Activated naive CD4-positive, alpha-beta T cell treated with anti-CD3 and anti-CD28 coated beads, Interleukin-2, amount 50 U/mL, for 24 hours (primary cell): ENCODE data around the gene NOP16.

Experiments used
- H3K27ac Mint-ChIP-seq: one replicate; pipeline ENCODE4 v1.8.0; 2021; ENCODE audit warnings: mild to moderate bottlenecking, mixed read lengths
- H3K27me3 Mint-ChIP-seq: one replicate; pipeline ENCODE4 v1.8.0; 2021; ENCODE audit warnings: mixed read lengths
- H3K36me3 Mint-ChIP-seq: one replicate; pipeline ENCODE4 v1.8.0; 2021; ENCODE audit warnings: mixed read lengths
- H3K4me1 Mint-ChIP-seq: one replicate; pipeline ENCODE4 v1.8.0; 2021; ENCODE audit warnings: mixed read lengths
- H3K4me3 Mint-ChIP-seq: one replicate; pipeline ENCODE4 v1.8.0; 2021; ENCODE audit warnings: mild to moderate bottlenecking, mixed read lengths
- H3K9me3 Mint-ChIP-seq: one replicate; pipeline ENCODE4 v1.8.0; 2021; ENCODE audit warnings: mixed read lengths

The NOP16 gene

DNA sequence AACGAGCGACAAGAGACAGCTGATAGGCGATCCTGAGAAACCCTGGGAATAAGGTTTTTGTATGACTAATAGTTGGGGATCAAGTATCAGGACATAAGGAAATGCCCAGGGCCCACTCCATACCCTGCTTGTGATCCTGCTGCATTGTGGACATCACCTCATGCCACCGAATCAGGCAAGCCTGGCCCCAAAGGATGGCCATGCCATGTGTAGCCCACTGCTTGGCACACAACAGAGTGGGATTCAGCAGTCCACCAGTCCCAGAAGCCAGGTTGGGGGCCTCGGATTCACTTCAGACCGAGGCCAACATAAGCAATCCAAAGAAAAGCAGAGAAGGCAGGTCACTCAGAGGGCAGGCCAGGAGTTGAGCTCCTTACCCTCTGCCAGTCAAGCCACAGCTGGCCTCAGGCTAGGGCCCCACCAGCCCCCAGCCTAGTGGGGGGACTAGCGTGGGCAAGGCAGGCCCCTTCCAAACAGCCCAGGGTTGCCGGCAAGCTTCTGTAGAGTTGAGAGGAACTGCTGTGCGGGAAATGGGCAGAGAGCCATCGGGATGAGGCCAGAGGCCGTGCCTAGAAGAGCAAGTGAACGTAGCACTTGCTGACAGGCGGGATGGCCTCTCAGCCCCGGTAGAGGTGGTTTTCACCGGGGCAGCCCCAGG lies 5.0 kb downstream of the NOP16 start:
- Mint-ChIP-seq H3K4me1 (peaks cover 33% of the 10 kb centered on the region), H3K27me3 (no peaks in the 10 kb centered on the region), H3K9me3 (no peaks in the 10 kb centered on the region), H3K27ac (no peak overlapping the region), H3K36me3 (peaks cover 30% of the 10 kb centered on the region), H3K4me3 (no peak overlapping the region)

GRCh38 chr5:176382721-176383120 lies 5.7 kb downstream of the NOP16 start:
- H3K36me3 Mint-ChIP-seq: peaks cover 26% of the 10 kb centered on the region
- H3K27me3 Mint-ChIP-seq: no peaks in the 10 kb centered on the region
- no peaks in the 10 kb centered on the region for H3K9me3 Mint-ChIP-seq
- no peak overlapping the region for H3K27ac Mint-ChIP-seq
- no peak overlapping the region for H3K4me3 Mint-ChIP-seq
- peaks cover 33% of the 10 kb centered on the region for H3K4me1 Mint-ChIP-seq

- Mint-ChIP-seq H3K36me3 (peaks cover 18% of the 10 kb centered on the region), H3K27ac (no peak overlapping the region), H3K27me3 (no peaks in the 10 kb centered on the region), H3K4me3 (no peak overlapping the region), H3K4me1 (peaks cover 28% of the 10 kb centered on the region), H3K9me3 (no peaks in the 10 kb centered on the region)
Measured at GRCh38 chr5:176381979-176382378, 6.4 kb downstream of the NOP16 start.

- no peaks in the 10 kb centered on the region for H3K9me3 Mint-ChIP-seq
- H3K27ac Mint-ChIP-seq: no peak overlapping the region
- H3K4me3 Mint-ChIP-seq: no peak overlapping the region
- H3K36me3 Mint-ChIP-seq: peaks cover 13% of the 10 kb centered on the region
- H3K4me1 Mint-ChIP-seq: peaks cover 23% of the 10 kb centered on the region
- H3K27me3 Mint-ChIP-seq: no peaks in the 10 kb centered on the region
Measured at GRCh38 chr5:176381423-176381822, 7.0 kb downstream of the NOP16 start.

DNA sequence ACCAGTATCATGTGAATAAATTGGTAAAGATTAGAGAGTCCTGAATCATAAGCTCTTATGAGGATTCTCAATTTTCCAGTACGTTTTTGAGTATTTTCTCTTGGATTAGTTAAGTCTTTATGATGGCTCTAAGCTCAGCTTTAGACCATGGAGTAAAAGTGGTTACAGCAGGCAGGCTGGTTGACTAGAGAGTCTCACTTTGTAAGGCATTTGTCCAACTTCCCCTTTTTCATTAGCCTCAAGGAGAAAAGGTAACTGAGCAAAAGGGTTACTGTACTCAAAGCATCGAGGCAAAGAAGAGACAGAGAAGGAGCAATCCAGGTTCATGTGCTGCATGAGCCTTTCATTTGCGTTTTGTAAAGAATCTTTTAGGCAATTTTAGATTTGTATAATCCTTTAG lies 8.5 kb downstream of the NOP16 start:
- Mint-ChIP-seq H3K27ac (no peak overlapping the region), H3K4me1 (peaks cover 9% of the 10 kb centered on the region), H3K36me3 (peaks cover 4% of the 10 kb centered on the region), H3K27me3 (no peaks in the 10 kb centered on the region), H3K4me3 (no peak overlapping the region), H3K9me3 (no peaks in the 10 kb centered on the region)

DNA sequence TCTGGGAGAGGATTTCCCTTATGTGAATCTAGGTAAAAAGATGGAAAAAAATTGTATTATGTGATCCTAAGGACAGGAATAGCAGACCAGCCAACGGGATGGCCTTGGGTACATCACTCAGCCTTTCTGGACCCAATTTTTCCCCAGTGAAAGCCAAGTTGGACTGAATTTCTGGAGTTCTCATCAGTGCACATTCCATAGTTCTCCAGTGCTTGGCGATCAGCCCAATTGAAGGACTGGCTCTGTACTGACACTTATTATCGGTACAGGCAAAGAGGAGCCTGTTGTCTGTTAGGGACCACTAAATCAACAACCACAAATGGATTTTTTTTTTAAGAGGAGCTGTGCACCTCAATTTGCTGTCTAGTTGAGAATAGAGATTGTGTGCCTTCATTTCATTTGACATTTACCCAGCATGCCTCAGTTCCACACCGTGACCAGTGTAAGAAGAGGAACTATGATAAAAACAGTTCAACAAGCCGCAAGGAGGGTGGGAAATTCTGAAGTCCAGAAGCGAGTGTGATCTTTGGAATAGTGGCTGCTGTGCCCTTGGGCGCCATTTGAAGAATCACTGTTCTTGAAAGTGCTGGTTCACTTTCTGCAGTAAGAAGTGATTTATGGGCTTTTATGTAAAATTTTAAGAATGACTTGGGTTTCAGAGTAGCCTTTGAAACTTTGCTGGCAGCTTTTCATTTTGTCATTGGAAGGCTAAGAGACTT lies 15.1 kb downstream of the NOP16 start:
- no peaks in the 10 kb centered on the region for H3K27me3 Mint-ChIP-seq
- no peak overlapping the region for H3K27ac Mint-ChIP-seq
- H3K4me1 Mint-ChIP-seq: no peaks in the 10 kb centered on the region
- no peak overlapping the region for H3K4me3 Mint-ChIP-seq
- H3K9me3 Mint-ChIP-seq: no peaks in the 10 kb centered on the region
- H3K36me3 Mint-ChIP-seq: peaks cover 1% of the 10 kb centered on the region

DNA sequence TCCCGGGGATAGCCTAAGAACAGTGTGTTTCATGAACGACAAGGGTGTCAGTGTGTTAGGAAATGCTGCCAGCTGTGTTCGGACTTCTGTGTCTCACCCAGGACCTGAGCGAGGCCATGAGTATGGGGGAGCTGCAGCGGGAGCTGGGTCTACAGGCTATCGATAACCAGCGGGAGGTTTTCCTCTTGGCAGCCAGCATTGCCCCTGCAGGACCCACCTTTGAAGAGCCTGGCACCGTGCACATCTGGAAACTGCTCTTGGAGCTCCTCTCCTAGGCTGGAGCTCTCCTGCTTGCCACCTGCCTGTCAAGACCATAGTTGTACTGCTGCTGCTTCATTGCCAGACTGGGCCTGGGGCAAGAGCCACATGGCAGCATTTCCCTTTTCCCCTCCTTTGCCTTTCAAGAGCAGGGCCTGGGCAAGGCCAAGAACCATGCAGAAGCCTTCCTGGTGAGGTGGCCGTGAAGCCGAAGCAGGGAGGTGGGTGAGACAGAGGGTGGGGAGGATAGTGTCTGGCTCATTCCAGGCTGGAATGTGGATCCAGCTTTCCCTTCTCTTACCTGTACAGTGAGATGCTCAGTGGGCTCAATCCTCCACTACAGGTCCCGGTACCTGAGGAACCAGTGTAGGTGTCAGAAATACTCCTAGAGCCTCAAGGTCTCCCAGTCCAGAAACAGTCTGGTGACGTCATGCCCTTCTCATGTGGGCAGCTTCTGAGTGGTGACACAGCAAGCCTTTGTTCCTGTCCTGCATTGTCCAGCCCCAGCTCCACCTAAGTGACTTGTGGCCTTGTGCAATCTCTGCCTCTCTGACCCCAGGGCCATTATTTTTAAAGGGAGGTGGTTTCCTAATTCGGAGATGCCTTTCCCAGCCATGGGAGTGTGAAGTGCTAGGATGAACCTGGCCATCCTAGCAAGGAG lies 16.5 kb downstream of the NOP16 start:
- Mint-ChIP-seq H3K4me3 (no peak overlapping the region), H3K27ac (no peak overlapping the region), H3K36me3 (peaks cover 9% of the 10 kb centered on the region), H3K27me3 (no peaks in the 10 kb centered on the region), H3K4me1 (peaks cover 7% of the 10 kb centered on the region), H3K9me3 (no peaks in the 10 kb centered on the region)

DNA sequence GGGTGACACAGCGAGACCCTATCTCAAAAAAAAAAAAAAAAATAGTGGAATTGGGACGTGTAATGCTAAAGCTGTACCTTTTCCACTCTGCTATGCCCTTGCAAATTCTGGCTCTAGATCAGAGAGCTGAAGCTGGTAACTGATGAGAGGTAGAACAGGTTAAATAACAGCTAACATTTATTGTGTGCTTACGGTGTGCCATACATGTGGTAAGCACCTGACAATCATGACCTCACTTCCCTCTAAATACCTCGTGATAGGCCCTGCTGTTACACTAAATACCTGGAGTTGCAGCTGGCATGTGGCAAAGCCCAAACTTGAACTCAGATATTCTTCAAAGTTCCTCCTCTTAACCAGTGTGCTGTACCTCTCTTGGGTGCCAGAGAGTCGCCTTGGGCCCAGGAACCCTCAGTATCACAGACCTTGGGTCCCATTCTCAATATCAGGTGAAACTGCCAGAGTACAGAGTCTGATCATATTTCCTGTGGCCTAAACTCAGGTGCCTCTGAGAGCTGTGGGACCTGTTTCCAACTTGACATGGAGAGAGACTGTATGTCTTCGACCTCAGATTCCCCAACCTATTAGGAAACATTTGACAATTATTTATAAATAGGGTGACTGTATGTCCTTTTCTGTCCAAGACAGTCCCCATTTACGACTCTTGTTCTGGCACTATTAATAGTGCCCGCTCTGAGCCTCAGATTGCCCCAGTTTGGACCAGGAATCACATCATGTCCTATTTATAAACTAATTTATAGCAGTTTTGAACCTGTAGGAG lies 18.3 kb downstream of the NOP16 start:
- Mint-ChIP-seq H3K9me3 (no peaks in the 10 kb centered on the region), H3K36me3 (peaks cover 9% of the 10 kb centered on the region), H3K4me3 (no peak overlapping the region), H3K27ac (no peak overlapping the region), H3K27me3 (no peaks in the 10 kb centered on the region), H3K4me1 (peaks cover 11% of the 10 kb centered on the region)

GRCh38 chr5:176368726-176369125 lies 19.7 kb downstream of the NOP16 start:
- peaks cover 9% of the 10 kb centered on the region for H3K36me3 Mint-ChIP-seq
- peaks cover 11% of the 10 kb centered on the region for H3K4me1 Mint-ChIP-seq
- no peaks in the 10 kb centered on the region for H3K27me3 Mint-ChIP-seq
- no peak overlapping the region for H3K4me3 Mint-ChIP-seq
- no peak overlapping the region for H3K27ac Mint-ChIP-seq
- no peaks in the 10 kb centered on the region for H3K9me3 Mint-ChIP-seq

DNA sequence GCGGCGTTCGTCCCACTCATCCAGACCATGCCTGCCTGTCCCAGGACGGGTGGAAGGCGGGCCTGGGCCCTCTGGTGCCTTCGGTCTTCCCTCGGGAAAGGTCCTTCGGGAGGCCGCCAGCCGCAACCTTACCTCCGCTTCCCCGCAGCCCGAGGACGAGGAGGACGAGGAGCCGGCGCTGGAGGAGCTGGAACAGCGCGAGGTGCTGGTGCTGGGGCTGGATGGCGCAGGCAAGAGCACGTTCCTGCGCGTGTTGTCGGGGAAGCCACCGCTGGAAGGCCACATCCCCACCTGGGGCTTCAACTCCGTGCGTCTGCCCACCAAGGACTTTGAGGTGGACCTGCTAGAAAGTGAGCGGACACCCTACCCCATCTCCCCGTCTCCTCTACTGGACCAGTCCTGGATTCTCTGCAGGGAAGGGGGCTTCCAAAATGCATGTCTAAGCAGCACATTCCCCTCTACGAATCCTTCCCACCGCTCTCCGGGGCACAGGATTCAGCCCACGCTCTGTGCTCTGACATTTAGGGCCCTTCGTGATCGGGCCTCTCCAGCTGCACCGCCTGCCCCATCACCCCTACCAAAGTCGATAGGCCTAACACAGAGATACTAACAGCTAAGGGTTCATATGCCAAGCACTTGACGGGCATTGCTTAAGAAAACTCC lies 22.0 kb downstream of the NOP16 start:
- H3K27ac Mint-ChIP-seq: peak overlapping the region; percentile 79
- H3K36me3 Mint-ChIP-seq: peaks cover 9% of the 10 kb centered on the region
- no peaks in the 10 kb centered on the region for H3K9me3 Mint-ChIP-seq
- H3K4me3 Mint-ChIP-seq: peak overlapping the region; percentile 84
- H3K4me1 Mint-ChIP-seq: peaks cover 25% of the 10 kb centered on the region
- H3K27me3 Mint-ChIP-seq: no peaks in the 10 kb centered on the region

DNA sequence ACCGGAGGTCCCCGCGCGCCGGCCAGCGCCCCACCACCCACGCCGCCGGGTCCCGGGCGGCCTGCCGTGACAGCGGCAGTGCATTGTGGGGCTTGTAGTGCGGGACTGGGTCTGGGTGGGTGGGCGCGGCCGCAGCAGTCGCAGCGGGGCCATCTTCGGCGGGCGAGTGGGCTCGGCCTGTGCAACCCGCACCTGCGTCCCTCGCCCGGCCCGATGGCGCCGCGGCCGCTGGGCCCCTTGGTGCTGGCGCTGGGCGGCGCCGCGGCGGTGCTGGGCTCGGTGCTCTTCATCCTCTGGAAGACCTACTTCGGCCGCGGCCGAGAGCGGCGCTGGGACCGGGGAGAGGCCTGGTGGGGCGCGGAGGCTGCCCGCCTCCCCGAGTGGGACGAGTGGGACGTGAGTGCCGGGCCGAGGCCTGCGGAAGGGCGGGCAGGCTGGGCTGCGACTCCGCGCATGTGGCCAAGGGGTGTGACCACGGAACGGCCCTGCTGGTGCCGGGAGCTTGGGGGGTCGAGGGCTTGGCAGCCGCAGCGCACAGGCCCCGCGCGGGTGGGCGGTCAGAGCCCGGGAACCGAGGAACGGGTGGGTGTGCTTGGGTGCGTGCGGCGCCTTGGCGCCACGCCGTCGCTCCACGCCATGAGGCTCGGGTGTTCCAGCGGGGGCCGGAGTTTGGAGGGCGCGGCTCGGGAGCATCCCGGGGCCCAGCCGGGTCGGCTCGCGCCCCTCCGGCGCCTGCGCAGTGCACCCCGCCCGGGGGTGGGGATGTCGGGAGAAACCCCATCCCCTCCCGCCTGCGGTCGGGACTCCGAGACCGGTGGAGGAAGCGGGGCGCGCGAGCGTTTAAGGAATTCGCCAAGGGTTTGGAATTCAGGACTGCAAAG lies 22.8 kb downstream of the NOP16 start, which contains the start of gene ARL10:
ARL10 (plus strand) TSS at position 137 of the 881 bp plus-strand sequence; CDS start at position 214, 77 bp downstream.
- Mint-ChIP-seq H3K4me3 (peak within 1 kb of the TSS; percentile 77), H3K36me3 (peaks cover 9% of the 10 kb centered on the region), H3K9me3 (no peaks in the 10 kb centered on the region), H3K27ac (peak within 1 kb of the TSS; percentile 35), H3K27me3 (no peaks in the 10 kb centered on the region), H3K4me1 (peaks cover 25% of the 10 kb centered on the region)

DNA sequence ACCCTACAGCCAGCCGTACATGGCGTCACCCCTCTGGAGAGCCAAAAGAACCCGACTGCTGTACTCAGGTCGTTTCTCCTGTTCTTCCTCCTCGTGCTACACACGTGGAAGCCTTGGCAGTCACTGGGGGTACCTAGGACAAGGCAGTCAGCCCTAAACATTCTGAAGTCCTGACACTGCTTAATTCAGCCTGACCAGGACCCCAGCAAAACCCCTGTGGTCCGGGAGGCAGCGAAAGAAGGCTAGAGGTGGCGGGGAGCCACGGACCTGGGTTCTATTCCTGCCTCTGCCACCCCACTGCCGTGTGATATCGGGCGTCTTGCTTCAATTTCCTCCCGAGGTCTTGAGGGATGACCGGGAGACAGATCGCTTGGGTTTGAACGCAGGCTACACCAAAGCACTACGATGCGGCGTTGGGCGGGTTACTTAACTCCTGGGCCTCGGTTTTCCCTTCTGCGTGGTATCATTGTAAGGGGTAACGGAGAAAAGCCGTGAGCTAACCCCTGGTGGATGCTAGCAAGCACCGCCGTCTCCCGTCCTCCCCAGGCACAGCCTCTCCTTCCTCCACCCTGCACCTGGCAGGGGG lies 23.5 kb downstream of the NOP16 start:
- Mint-ChIP-seq H3K27me3 (no peaks in the 10 kb centered on the region), H3K4me1 (peaks cover 27% of the 10 kb centered on the region), H3K4me3 (peak overlapping the region; percentile 77), H3K36me3 (peaks cover 9% of the 10 kb centered on the region), H3K27ac (peak overlapping the region; percentile 35), H3K9me3 (no peaks in the 10 kb centered on the region)

GRCh38 chr5:176362233-176362490 lies 26.2 kb downstream of the NOP16 start:
- peaks cover 6% of the 10 kb centered on the region for H3K36me3 Mint-ChIP-seq
- H3K9me3 Mint-ChIP-seq: no peaks in the 10 kb centered on the region
- peak overlapping the region; percentile 98 for H3K4me3 Mint-ChIP-seq
- no peaks in the 10 kb centered on the region for H3K27me3 Mint-ChIP-seq
- H3K4me1 Mint-ChIP-seq: peaks cover 40% of the 10 kb centered on the region
- H3K27ac Mint-ChIP-seq: no peak overlapping the region
